Vagina (tissue), 2 donors: ENCODE results near the gene HAO2.

Experiments used
- CTCF ChIP-seq, 3 experiments: fragments of 450-650 bp in 2 of 3; fragments of 200-600 bp in 1 of 3; sonication (generic) in 1 of 3; IDR thresholded peaks; one replicate each; pipeline ENCODE4 v1.5.1; 2017 to 2019; ENCODE audit warnings: antibody characterized with exemption in 3 of 3, mild to moderate bottlenecking in 2 of 3, moderate library complexity in 2 of 3
- POLR2A ChIP-seq, 2 donors: fragments of 450-650 bp; IDR thresholded peaks; one replicate each; pipeline ENCODE4 v1.6.1; 2017; ENCODE audit warnings: antibody characterized with exemption in 2 of 2, mild to moderate bottlenecking in 2 of 2, moderate library complexity in 2 of 2

GRCh38 chr1:119341372-119341947 lies 27.1 kb upstream of the HAO2 start:
- TF ChIP-seq CTCF (IDR thresholded peaks at IDR 0.05) (no peak), POLR2A (IDR thresholded peaks at IDR 0.05) (no peak)
